Fibroblast of lung (primary cell): Measurements from ENCODE around the gene DLG3. TPM values are rescaled to one million over a fixed set of nuclear protein-coding genes. Genes with fewer than 3 reads are reported as not detected.

Experiments used
- DNase-seq, 2 donors: peaks; one replicate each; pipeline versions ENCODE4 v3.0.0 to v3.0.0-alpha.2; 2010; ENCODE audit warnings: low read depth in 2 of 2
- H2AFZ ChIP-seq: 2 replicates; pipeline ENCODE4 v1.5.1; 2012; ENCODE audit warnings: low read length, control low read depth, inconsistent platforms
- H3K27ac ChIP-seq: 2 replicates; pipeline ENCODE4 v1.5.1; 2011; ENCODE audit warnings: low read length, control low read depth; ENCODE audit not compliant: insufficient read depth
- H3K27me3 ChIP-seq: 2 replicates; pipeline ENCODE4 v1.5.1; 2011; ENCODE audit warnings: mild to moderate bottlenecking, low read length; ENCODE audit not compliant: control insufficient read depth, insufficient read depth
- H3K36me3 ChIP-seq: 2 replicates; pipeline ENCODE4 v1.5.1; 2011; ENCODE audit warnings: low read length; ENCODE audit not compliant: control insufficient read depth, insufficient read depth
- H3K4me1 ChIP-seq: 2 replicates; pipeline ENCODE4 v1.5.1; 2011; ENCODE audit warnings: low read length; ENCODE audit not compliant: control insufficient read depth, insufficient read depth; ENCODE audit errors: extremely low read depth
- H3K4me2 ChIP-seq: 2 replicates; pipeline ENCODE4 v1.5.1; 2011; ENCODE audit warnings: low read length, control low read depth; ENCODE audit not compliant: insufficient read depth; ENCODE audit errors: extremely low read depth
- H3K4me3 ChIP-seq, 4 experiments: fragments of 200-600 bp in 1 of 4; sonication (generic) in 1 of 4; replicated peaks in 1 of 4; 2 replicates each; pipeline ENCODE4 v1.5.1; 2011 to 2016; ENCODE audit warnings: low read length in 4 of 4, low read depth in 3 of 4, mild to moderate bottlenecking in 3 of 4, control low read depth in 2 of 4, inconsistent platforms in 1 of 4, mixed read lengths in 1 of 4; ENCODE audit not compliant: insufficient read depth in 1 of 4; ENCODE audit errors: control extremely low read depth in 1 of 4
- H3K79me2 ChIP-seq: 2 replicates; pipeline ENCODE4 v1.5.1; 2012; ENCODE audit warnings: mild to moderate bottlenecking, low read length, inconsistent platforms; ENCODE audit not compliant: control insufficient read depth, insufficient read depth
- H3K9ac ChIP-seq: 2 replicates; pipeline ENCODE4 v1.5.1; 2011; ENCODE audit warnings: mild to moderate bottlenecking, low read length, control low read depth; ENCODE audit not compliant: insufficient read depth
- H3K9me3 ChIP-seq: 2 replicates; pipeline ENCODE4 v1.5.1; 2012; ENCODE audit warnings: low read depth, low read length; ENCODE audit not compliant: control insufficient read depth, insufficient read depth
- H4K20me1 ChIP-seq: 2 replicates; pipeline ENCODE4 v1.5.1; 2011; ENCODE audit warnings: low read length; ENCODE audit not compliant: control insufficient read depth, insufficient read depth; ENCODE audit errors: extremely low read depth
- EZH2 ChIP-seq: IDR thresholded peaks from 2 replicates; pipeline ENCODE4 v1.5.1; 2012; ENCODE audit warnings: low read length, control low read depth, mild to moderate bottlenecking; ENCODE audit errors: missing control alignments
- polyA plus RNA-seq, 2 donors: library from polyadenylated mRNA; depleted of rRNA in 1 of 2; stranded (reverse) in 1 of 2; unstranded in 1 of 2; fragments of >200 nt; gene quantifications; 2 replicates each; pipeline ENCODE4 v1.2.1, GENCODE V29; 2011 to 2012; ENCODE audit warnings: missing spikeins in 1 of 2
- total RNA-seq: library from RNA; depleted of rRNA; stranded (reverse); fragments of >200 nt; gene quantifications from 2 replicates; pipeline ENCODE4 v1.2.1, GENCODE V29; 2014
- TF ChIP-seq, protein P1 (sequence below), 2 donors: IDR thresholded peaks in 1 of 2; conservative IDR thresholded peaks in 1 of 2; 1 replicate in 1 of 2; 2 replicates in 1 of 2; pipeline ENCODE4 v1.5.1; 2011 to 2012; ENCODE audit warnings: low read length in 2 of 2, control low read depth in 1 of 2, inconsistent platforms in 1 of 2, low read depth in 1 of 2, mild to moderate bottlenecking in 1 of 2

The DLG3 gene
- total and polyA plus RNA-seq, 2 donors (not counting 1 experiment from before 2014, with no cell fraction given): 21.0 to 24.6 TPM

DNA sequence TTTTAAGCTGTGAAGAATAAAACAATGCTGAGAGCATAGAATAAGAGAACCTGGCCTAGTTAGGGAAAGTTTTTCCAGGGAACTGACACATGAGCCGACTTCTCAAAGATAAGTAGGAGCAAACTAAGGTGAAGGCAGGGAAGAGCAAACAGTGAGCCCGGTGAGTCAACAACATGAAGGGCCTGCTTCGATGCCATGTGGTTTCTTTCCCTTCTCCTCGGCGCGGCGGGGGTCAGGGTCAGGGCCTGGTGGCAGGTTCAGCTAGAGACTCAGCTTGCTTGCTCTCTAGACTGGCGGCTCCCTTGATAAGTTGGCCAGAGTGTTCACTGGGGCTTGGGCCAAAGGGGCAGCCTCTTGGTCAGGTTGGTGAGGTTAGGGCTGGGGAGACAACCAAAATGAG lies 81.1 kb downstream of the DLG3 start:
- Histone ChIP-seq H3K4me3 (no peak overlapping the region), H3K9me3 (no peaks in the 10 kb centered on the region), H3K4me2 (no peak overlapping the region), H3K36me3 (no peaks in the 10 kb centered on the region), H2AFZ (no peak overlapping the region), H3K4me1 (no peaks in the 10 kb centered on the region), H3K9ac (no peak overlapping the region), H3K27me3 (no peaks in the 10 kb centered on the region), H3K27ac (no peak overlapping the region), H4K20me1 (no peaks in the 10 kb centered on the region), H3K79me2 (no peaks in the 10 kb centered on the region)
- DNase-seq: no peak
- TF ChIP-seq, protein P1, sequence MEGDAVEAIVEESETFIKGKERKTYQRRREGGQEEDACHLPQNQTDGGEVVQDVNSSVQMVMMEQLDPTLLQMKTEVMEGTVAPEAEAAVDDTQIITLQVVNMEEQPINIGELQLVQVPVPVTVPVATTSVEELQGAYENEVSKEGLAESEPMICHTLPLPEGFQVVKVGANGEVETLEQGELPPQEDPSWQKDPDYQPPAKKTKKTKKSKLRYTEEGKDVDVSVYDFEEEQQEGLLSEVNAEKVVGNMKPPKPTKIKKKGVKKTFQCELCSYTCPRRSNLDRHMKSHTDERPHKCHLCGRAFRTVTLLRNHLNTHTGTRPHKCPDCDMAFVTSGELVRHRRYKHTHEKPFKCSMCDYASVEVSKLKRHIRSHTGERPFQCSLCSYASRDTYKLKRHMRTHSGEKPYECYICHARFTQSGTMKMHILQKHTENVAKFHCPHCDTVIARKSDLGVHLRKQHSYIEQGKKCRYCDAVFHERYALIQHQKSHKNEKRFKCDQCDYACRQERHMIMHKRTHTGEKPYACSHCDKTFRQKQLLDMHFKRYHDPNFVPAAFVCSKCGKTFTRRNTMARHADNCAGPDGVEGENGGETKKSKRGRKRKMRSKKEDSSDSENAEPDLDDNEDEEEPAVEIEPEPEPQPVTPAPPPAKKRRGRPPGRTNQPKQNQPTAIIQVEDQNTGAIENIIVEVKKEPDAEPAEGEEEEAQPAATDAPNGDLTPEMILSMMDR (conservative IDR thresholded peaks at IDR 0.05 in 1 of 2, IDR thresholded peaks at IDR 0.05 in 1 of 2; ENCODE audit: low read depth in 1 of 2, low read length in 2 of 2): no peak
- no peak for TF ChIP-seq EZH2

DNA sequence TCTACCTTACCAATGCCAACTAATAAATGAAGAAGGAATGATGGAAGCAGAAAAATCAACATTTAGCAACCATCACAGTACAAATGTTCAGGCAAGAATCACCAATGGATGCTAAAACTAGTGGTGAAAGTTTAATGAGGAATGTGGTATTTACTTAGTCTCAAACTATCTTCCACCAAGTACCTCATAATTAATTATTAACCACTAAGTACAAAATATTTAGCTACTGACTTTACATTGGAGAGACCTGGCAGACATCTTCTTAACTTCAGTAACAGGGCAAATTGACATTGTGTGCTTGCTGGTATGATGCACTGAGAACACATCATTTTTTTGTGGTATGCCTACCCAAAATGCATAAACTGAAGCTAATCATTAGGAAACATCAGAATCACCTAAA lies 82.4 kb downstream of the DLG3 start:
- Histone ChIP-seq H4K20me1 (no peaks in the 10 kb centered on the region), H3K36me3 (no peaks in the 10 kb centered on the region), H3K27ac (no peak overlapping the region), H3K4me3 (no peak overlapping the region), H3K27me3 (no peaks in the 10 kb centered on the region), H3K79me2 (no peaks in the 10 kb centered on the region), H3K9me3 (no peaks in the 10 kb centered on the region), H3K4me1 (no peaks in the 10 kb centered on the region), H3K4me2 (no peak overlapping the region), H3K9ac (no peak overlapping the region), H2AFZ (no peak overlapping the region)
- TF ChIP-seq, protein P1 (conservative IDR thresholded peaks at IDR 0.05 in 1 of 2, IDR thresholded peaks at IDR 0.05 in 1 of 2; ENCODE audit: low read depth in 1 of 2, low read length in 2 of 2): no peak
- no peak for TF ChIP-seq EZH2
- no peak for DNase-seq

DNA sequence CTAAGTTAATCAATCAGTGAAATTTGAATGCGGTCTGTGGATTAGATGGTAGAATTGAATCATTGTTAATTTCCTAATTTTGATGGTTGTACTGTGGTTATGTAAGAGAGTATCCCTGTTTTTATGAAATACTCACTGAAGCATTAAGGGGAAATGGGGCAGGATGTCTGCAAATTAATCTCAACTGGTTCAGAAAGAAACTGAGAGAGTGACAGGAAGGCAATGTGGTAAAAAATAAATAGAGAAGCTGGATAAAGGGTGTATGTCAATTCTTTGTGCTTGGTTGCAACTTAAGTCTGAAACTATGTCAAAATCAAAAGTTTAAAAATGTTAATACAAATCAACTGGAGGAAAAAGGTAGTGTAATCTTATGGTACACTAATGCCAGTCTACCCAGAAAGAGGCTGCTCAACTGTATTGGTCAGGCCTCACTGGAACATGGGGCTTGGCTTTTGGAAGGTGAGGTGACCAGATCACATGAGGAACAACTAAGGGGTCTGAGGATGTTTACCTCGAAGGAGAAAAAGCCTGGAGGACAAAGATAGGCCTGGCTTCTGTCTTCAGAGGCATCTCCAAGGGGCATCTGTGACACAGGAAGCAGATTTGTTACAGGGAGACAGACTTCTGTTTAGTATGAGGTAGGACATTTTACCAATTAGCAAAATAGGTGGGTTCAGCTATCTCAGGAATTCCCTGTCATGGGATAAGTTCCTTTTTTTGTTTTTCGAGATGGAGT lies 83.1 kb downstream of the DLG3 start:
- no peaks in the 10 kb centered on the region for H3K9me3 ChIP-seq
- no peak overlapping the region for H3K4me3 ChIP-seq
- H4K20me1 ChIP-seq: no peaks in the 10 kb centered on the region
- no peaks in the 10 kb centered on the region for H3K27me3 ChIP-seq
- no peaks in the 10 kb centered on the region for H3K79me2 ChIP-seq
- no peak overlapping the region for H2AFZ ChIP-seq
- no peak overlapping the region for H3K9ac ChIP-seq
- no peaks in the 10 kb centered on the region for H3K4me1 ChIP-seq
- no peak overlapping the region for H3K27ac ChIP-seq
- no peak overlapping the region for H3K4me2 ChIP-seq
- DNase-seq: no peak
- no peak for TF ChIP-seq EZH2
- TF ChIP-seq, protein P1 (conservative IDR thresholded peaks at IDR 0.05 in 1 of 2, IDR thresholded peaks at IDR 0.05 in 1 of 2; ENCODE audit: low read depth in 1 of 2, low read length in 2 of 2): no peak
- H3K36me3 ChIP-seq: no peaks in the 10 kb centered on the region
